ENCODE data around the gene AKR1B1. TPM values are rescaled to one million over a fixed set of nuclear protein-coding genes. Genes with fewer than 3 reads are reported as not detected.

The AKR1B1 gene
- 100 to 1,000 TPM in 1 of 3 donors, 10 to 100 TPM in 2; 68.4 to 106 (median 85.1) TPM for total RNA-seq
- 49.9 TPM for total RNA-seq (2013)

DNA sequence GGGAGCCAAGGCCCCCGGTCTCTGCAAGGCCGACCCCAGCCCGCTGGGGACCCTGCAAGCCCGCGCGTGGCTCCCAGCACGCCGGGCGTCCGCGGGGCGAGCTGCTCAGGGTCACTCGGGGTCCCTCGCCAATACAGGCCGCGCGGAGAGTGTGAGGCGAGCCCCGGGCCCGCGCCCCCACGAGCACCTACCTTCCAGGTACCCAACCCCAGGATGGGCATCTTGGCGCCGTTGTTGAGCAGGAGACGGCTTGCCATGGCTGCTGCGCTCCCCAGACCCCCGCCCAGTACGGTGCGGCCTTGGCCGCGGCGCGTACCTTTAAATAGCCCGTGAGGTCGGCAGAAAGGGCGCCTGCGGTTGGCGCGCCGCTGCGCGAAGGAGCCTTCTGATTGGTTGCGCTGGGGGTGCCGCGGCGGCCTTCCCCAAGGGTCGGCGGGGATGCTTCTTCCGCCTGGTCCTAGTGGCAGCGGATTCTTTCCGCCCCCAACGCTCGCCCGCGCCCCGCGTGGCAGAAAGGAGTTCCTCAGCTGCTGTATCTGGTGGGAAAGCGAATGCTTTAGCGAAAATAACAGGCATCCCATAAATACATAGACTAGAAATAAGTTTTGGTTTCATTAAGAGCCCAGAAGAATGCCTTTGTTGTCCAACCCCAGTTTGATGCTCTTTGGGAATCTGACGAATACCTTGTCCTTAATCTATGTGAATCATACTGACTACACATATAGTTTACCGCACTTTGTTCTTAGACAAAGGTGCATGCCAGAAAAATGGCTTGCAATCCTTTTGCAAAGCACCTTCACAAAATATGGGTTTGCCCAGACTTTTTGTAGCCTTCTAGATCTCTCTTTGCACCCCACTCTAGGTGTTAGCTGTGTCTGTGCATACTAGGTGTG is at the start of gene AKR1B1:
AKR1B1 (minus strand) TSS at position 295 of the 893 bp plus-strand sequence; CDS start at position 257, 38 bp downstream.
- H3K4me1 Mint-ChIP-seq, result peaks cover 38 to 39% of the 10 kb centered on the region in 2 donors
- peak; percentile 46 for TF ChIP-seq CTCF (IDR thresholded peaks at IDR 0.05)
- 2% methylated on average over 60 of the region's 61 CpGs for WGBS (ENCODE audit: insufficient coverage)
- Histone ChIP-seq H3K4me1 (ENCODE audit: control insufficient read depth, insufficient read depth, low read length) (peaks cover 16% of the 10 kb centered on the region), H3K4me3 (ENCODE audit: low read length) (peak within 1 kb of the TSS; percentile 79), H3K27ac (ENCODE audit: low read length) (peak within 1 kb of the TSS; percentile 72), H3K27me3 (ENCODE audit: control insufficient read depth, insufficient read depth, low read length) (no peaks in the 10 kb centered on the region), H3K36me3 (ENCODE audit: control insufficient read depth, insufficient read depth, low read length) (no peaks in the 10 kb centered on the region), H3K9me3 (ENCODE audit: control insufficient read depth, insufficient read depth, low read length) (peaks cover 6% of the 10 kb centered on the region)
- H3K27ac Mint-ChIP-seq, result peak within 1 kb of the TSS; percentile 83 to 92
- DNase-seq (peak; percentile 89 to 92), ATAC-seq (peak; percentile 86 to 93 (median 91))
- intact Hi-C loops (cut with micrococcal nuclease), result loop anchor here (1.0 kb wide), 1 partner anchor 27 kb away; no protein-coding TSS in a partner anchor
- H3K4me3 Mint-ChIP-seq, result peak within 1 kb of the TSS; percentile 93
- peaks cover 0 to 1% of the 10 kb centered on the region in 2 donors for H3K9me3 Mint-ChIP-seq
- H3K27me3 Mint-ChIP-seq (ENCODE audit: low read depth in 2 of 2), result no peaks in the 10 kb centered on the region
- peaks cover 2% of the 10 kb centered on the region for H3K36me3 Mint-ChIP-seq

- H3K27me3 ChIP-seq (ENCODE audit: control insufficient read depth, insufficient read depth, low read length), result no peaks in the 10 kb centered on the region
- H3K4me1 ChIP-seq (ENCODE audit: control insufficient read depth, insufficient read depth, low read length), result no peaks in the 10 kb centered on the region
- no peak overlapping the region for H3K27ac ChIP-seq (ENCODE audit: low read length)
- ATAC-seq (no peak), DNase-seq (no peak)
- Mint-ChIP-seq H3K27ac (no peak overlapping the region), H3K4me3 (no peak overlapping the region), H3K9me3 (no peaks in the 10 kb centered on the region), H3K4me1 (no peaks in the 10 kb centered on the region), H3K27me3 (ENCODE audit: low read depth in 2 of 2) (peaks cover 3 to 21% of the 10 kb centered on the region in 2 donors), H3K36me3 (no peaks in the 10 kb centered on the region)
- intact Hi-C loops (cut with micrococcal nuclease), result no loop called here
- no peak for TF ChIP-seq CTCF (IDR thresholded peaks at IDR 0.05)
- H3K9me3 ChIP-seq (ENCODE audit: control insufficient read depth, insufficient read depth, low read length), result no peaks in the 10 kb centered on the region
- H3K4me3 ChIP-seq (ENCODE audit: low read length), result no peak overlapping the region
- 89% methylated on average over 4 of the region's 4 CpGs for WGBS (ENCODE audit: insufficient coverage)
- H3K36me3 ChIP-seq (ENCODE audit: control insufficient read depth, insufficient read depth, low read length), result no peaks in the 10 kb centered on the region
These were observed 47.0 kb upstream of the AKR1B1 start for GRCh38 chr7:134505856-134506255.

GRCh38 chr7:134504660-134505164 is 45.8 kb upstream of the AKR1B1 start:
- no peak for ATAC-seq
- 79% methylated on average over 2 of the region's 3 CpGs for WGBS (ENCODE audit: insufficient coverage)
- Histone ChIP-seq H3K4me1 (ENCODE audit: control insufficient read depth, insufficient read depth, low read length) (no peaks in the 10 kb centered on the region), H3K27me3 (ENCODE audit: control insufficient read depth, insufficient read depth, low read length) (no peaks in the 10 kb centered on the region), H3K36me3 (ENCODE audit: control insufficient read depth, insufficient read depth, low read length) (no peaks in the 10 kb centered on the region), H3K9me3 (ENCODE audit: control insufficient read depth, insufficient read depth, low read length) (no peaks in the 10 kb centered on the region), H3K4me3 (ENCODE audit: low read length) (no peak overlapping the region), H3K27ac (ENCODE audit: low read length) (no peak overlapping the region)
- Mint-ChIP-seq H3K4me3 (no peak overlapping the region), H3K36me3 (no peaks in the 10 kb centered on the region), H3K27me3 (ENCODE audit: low read depth in 2 of 2) (peaks cover 3 to 28% of the 10 kb centered on the region in 2 donors), H3K4me1 (no peaks in the 10 kb centered on the region), H3K9me3 (no peaks in the 10 kb centered on the region), H3K27ac (no peak overlapping the region)
- no peak for DNase-seq
- intact Hi-C loops (cut with micrococcal nuclease), result no loop called here
- no peak for TF ChIP-seq CTCF (IDR thresholded peaks at IDR 0.05)

Data from natural killer cell (primary cell).